Fibroblast of lung (primary cell): ENCODE measurements around the gene WWTR1.

Source experiments
- EZH2 ChIP-seq: IDR thresholded peaks from 2 replicates; pipeline ENCODE4 v1.5.1; 2012; ENCODE audit warnings: low read length, control low read depth, mild to moderate bottlenecking; ENCODE audit errors: missing control alignments
- TF ChIP-seq, protein P1 (sequence below), 2 donors: IDR thresholded peaks in 1 of 2; conservative IDR thresholded peaks in 1 of 2; 1 replicate in 1 of 2; 2 replicates in 1 of 2; pipeline ENCODE4 v1.5.1; 2011 to 2012; ENCODE audit warnings: low read length in 2 of 2, control low read depth in 1 of 2, inconsistent platforms in 1 of 2, low read depth in 1 of 2, mild to moderate bottlenecking in 1 of 2

DNA sequence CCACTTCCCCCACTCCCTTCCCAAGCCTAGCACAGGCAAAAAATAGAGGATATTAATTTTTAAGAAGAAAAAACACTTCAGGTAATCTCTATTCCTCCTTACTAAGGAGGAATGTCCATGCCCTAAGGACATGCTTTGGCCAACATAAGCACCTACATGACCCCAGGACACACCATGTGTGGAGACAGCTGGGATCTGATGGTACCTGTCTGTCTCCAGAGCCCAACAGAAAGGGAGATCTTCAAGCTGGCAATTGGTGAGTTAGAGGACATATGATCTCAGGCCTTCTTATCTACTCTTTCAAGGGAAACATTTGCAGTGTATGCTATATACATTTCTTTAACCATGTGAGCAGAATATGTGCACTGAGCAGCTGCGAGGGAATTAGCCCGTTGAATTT is 176.3 kb downstream of the WWTR1 start:
- TF ChIP-seq, protein P1, sequence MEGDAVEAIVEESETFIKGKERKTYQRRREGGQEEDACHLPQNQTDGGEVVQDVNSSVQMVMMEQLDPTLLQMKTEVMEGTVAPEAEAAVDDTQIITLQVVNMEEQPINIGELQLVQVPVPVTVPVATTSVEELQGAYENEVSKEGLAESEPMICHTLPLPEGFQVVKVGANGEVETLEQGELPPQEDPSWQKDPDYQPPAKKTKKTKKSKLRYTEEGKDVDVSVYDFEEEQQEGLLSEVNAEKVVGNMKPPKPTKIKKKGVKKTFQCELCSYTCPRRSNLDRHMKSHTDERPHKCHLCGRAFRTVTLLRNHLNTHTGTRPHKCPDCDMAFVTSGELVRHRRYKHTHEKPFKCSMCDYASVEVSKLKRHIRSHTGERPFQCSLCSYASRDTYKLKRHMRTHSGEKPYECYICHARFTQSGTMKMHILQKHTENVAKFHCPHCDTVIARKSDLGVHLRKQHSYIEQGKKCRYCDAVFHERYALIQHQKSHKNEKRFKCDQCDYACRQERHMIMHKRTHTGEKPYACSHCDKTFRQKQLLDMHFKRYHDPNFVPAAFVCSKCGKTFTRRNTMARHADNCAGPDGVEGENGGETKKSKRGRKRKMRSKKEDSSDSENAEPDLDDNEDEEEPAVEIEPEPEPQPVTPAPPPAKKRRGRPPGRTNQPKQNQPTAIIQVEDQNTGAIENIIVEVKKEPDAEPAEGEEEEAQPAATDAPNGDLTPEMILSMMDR (conservative IDR thresholded peaks at IDR 0.05 in 1 of 2, IDR thresholded peaks at IDR 0.05 in 1 of 2; ENCODE audit: low read depth in 1 of 2, low read length in 2 of 2) = no peak
- TF ChIP-seq EZH2 = no peak
